Suprapubic skin (tissue), 4 donors: ENCODE results near the gene ZNF175.

ENCODE experiments used
- CTCF ChIP-seq, 2 donors: fragments of 200-600 bp in 1 of 2; fragments of 450-650 bp in 1 of 2; sonication (generic) in 1 of 2; IDR thresholded peaks; one replicate each; pipeline ENCODE4 v1.5.1; 2016 to 2019; ENCODE audit warnings: antibody characterized with exemption in 2 of 2, mild to moderate bottlenecking in 1 of 2, moderate library complexity in 1 of 2
- EP300 ChIP-seq: sonication (generic); formaldehyde crosslinking; IDR thresholded peaks from one replicate; pipeline ENCODE4 v1.6.1; 2017; ENCODE audit warnings: antibody characterized with exemption
- POLR2A ChIP-seq, 2 donors: fragments of 450-650 bp; IDR thresholded peaks; one replicate each; pipeline ENCODE4 v1.6.1; 2017; ENCODE audit warnings: antibody characterized with exemption in 2 of 2, mild to moderate bottlenecking in 2 of 2, moderate library complexity in 2 of 2
- POLR2AphosphoS5 ChIP-seq, 3 donors: sonication (generic); formaldehyde crosslinking; IDR thresholded peaks; one replicate each; pipeline ENCODE4 v1.6.1; 2017; ENCODE audit warnings: antibody characterized with exemption in 3 of 3

DNA sequence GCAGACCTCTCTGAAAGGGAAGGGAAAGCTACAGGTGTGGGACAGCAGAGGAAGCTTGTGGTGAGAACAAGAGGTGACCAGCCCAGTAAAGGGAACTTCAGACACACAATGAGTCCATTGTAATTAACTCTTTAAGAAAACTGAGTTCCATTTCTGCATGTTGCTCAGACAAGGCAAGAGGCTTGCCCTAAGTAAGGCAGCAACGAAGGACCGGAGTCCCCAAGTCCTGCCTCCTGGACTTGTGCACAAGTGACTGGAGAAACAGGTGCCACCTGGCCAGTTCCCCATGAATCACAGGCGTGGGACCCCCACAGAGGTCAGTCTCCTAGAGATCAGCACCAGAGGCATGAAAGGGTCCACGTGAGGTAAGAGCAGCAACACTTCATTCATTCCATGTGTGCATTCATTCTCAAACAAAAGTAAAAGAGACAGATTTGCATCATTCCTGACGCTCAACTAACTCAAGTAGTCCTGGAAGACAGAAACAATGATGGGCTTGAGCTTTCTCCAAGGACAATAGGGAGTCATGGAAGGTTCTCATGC, 24.9 kb upstream of the ZNF175 start:
- TF ChIP-seq CTCF (IDR thresholded peaks at IDR 0.05) (no peak), POLR2A (IDR thresholded peaks at IDR 0.05) (no peak), POLR2AphosphoS5 (IDR thresholded peaks at IDR 0.05) (no peak), EP300 (no peak)
